ENCODE results near the gene GTF2F2.

The GTF2F2 gene

DNA sequence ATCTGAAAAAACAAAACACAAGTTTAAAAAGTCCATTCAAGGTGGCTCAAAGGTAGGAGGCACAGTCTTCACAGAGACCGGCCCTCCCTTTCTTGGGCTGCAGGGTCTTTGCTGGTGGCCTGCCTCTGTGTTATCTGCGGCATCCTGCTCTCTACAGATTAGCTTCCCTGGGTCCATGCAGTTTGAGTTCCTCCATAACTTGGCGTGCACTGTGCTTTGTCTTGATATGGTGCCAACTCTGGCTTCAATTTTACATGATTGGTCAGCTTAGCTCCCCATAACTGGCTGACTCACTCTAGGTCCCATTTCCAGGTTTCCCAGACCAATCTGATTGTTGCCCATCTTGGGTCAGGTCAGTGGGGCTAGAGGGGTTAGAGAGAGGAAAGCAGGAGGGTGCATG lies 178.9 kb downstream of the GTF2F2 start:
- TF ChIP-seq, protein P1, sequence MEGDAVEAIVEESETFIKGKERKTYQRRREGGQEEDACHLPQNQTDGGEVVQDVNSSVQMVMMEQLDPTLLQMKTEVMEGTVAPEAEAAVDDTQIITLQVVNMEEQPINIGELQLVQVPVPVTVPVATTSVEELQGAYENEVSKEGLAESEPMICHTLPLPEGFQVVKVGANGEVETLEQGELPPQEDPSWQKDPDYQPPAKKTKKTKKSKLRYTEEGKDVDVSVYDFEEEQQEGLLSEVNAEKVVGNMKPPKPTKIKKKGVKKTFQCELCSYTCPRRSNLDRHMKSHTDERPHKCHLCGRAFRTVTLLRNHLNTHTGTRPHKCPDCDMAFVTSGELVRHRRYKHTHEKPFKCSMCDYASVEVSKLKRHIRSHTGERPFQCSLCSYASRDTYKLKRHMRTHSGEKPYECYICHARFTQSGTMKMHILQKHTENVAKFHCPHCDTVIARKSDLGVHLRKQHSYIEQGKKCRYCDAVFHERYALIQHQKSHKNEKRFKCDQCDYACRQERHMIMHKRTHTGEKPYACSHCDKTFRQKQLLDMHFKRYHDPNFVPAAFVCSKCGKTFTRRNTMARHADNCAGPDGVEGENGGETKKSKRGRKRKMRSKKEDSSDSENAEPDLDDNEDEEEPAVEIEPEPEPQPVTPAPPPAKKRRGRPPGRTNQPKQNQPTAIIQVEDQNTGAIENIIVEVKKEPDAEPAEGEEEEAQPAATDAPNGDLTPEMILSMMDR (IDR thresholded peaks at IDR 0.05; ENCODE audit: borderline replicate concordance, insufficient read depth, low read depth, low read length), result no peak
- no peak overlapping the region for H3K4me3 ChIP-seq (ENCODE audit: low read depth, low read length)

DNA sequence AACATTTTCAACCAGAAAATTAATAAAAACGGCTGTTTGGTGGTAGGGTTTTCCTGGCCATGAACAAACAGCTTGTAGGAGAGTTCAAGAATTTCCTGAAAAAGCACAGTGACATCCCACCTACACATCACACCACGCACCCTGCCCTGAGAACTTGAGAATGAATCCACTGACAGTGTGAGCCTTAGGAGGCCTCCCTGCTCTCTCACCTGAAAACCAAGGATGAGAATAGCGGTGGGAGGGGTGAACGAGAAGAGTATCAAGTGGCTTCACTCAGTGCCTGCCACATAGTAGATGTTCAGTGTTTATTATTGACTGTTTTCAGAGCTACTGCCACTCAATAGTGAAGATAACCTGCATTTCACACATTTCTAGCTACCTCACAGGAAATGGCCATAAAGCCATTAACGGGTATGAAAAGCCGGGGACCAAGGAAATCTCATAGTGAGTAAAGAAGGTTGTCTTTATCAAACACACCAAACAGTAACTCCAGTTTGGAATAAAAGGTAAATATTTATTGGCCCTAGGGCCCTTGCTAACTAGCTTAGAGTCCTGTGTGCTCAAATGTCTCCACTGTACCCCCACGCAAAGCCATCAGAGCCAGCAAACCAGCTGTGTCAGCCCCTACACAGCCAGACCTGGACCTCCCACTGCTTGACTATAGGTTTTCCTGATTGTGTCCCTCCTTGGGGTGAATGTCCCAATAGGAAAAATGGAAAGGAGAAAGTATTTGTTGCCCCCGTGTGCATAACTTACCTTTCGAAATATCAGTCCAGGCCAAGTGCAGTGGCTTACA lies 180.1 kb downstream of the GTF2F2 start:
- TF ChIP-seq, protein P1 (IDR thresholded peaks at IDR 0.05; ENCODE audit: borderline replicate concordance, insufficient read depth, low read depth, low read length), result no peak
- no peak overlapping the region for H3K4me3 ChIP-seq (ENCODE audit: low read depth, low read length)

- TF ChIP-seq, protein P1 (IDR thresholded peaks at IDR 0.05; ENCODE audit: borderline replicate concordance, insufficient read depth, low read depth, low read length), result no peak
- H3K4me3 ChIP-seq (ENCODE audit: low read depth, low read length), result no peak overlapping the region
Measured at GRCh38 chr13:45301263-45301662, 181.0 kb downstream of the GTF2F2 start.

- no peak overlapping the region for H3K4me3 ChIP-seq (ENCODE audit: low read depth, low read length)
- TF ChIP-seq, protein P1 (IDR thresholded peaks at IDR 0.05; ENCODE audit: borderline replicate concordance, insufficient read depth, low read depth, low read length), result no peak
Measured at GRCh38 chr13:45302507-45302906, 182.2 kb downstream of the GTF2F2 start.

DNA sequence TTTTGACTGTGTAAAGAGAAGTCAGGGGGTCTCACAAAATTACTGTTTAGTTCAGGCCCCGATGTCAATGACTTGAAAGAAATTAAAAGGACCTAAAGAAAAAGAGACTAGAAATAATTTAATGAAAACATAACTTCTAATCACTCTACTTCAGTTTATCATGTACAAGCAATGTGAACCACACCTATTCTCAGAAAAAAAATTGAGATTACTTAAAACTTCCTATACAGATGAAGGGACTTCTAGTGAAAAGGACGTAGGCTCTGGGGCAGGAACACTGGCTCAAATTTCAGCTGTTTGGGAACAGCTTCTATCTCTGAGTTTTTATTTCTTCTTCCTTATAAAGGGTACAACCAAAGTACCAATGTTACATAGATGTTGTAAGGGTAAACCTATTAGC lies 182.7 kb downstream of the GTF2F2 start:
- H3K4me3 ChIP-seq (ENCODE audit: low read depth, low read length), result no peak overlapping the region
- TF ChIP-seq, protein P1 (IDR thresholded peaks at IDR 0.05; ENCODE audit: borderline replicate concordance, insufficient read depth, low read depth, low read length), result no peak

GRCh38 chr13:45303866-45304265 lies 183.6 kb downstream of the GTF2F2 start:
- H3K4me3 ChIP-seq (ENCODE audit: low read depth, low read length), result no peak overlapping the region
- TF ChIP-seq, protein P1 (IDR thresholded peaks at IDR 0.05; ENCODE audit: borderline replicate concordance, insufficient read depth, low read depth, low read length), result no peak

- no peak overlapping the region for H3K4me3 ChIP-seq (ENCODE audit: low read depth, low read length)
- TF ChIP-seq, protein P1 (IDR thresholded peaks at IDR 0.05; ENCODE audit: borderline replicate concordance, insufficient read depth, low read depth, low read length), result no peak
Measured at GRCh38 chr13:45305079-45305478, 184.8 kb downstream of the GTF2F2 start.
